Activated naive CD4-positive, alpha-beta T cell treated with anti-CD3 and anti-CD28 coated beads for 36 hours (primary cell): ENCODE measurements around the gene PSG11. TPM values are rescaled to one million over a fixed set of nuclear protein-coding genes. Genes with fewer than 3 reads are reported as not detected.
"Not testable (repeated sequence)": the region's sequence is repeated elsewhere in the genome, so short reads cannot be mapped to it uniquely, and the experiment has no call there.

Experiments
- CTCF ChIA-PET: fragments of 350-600 bp; sonication (Branson Sonifier 250); formaldehyde crosslinking; loops from one replicate; lab custom pipeline; 2021; ENCODE audit warnings: antibody characterized with exemption; lab: Charles Lee
- DNase-seq: peaks from one replicate; pipeline ENCODE4 v3.0.0-alpha.2; 2020
- H3K27ac Mint-ChIP-seq: one replicate; pipeline ENCODE4 v1.8.0; 2021; ENCODE audit warnings: mild to moderate bottlenecking, mixed read lengths
- H3K27me3 Mint-ChIP-seq: one replicate; pipeline ENCODE4 v1.8.0; 2021; ENCODE audit warnings: low read depth, mixed read lengths
- H3K36me3 Mint-ChIP-seq: one replicate; pipeline ENCODE4 v1.8.0; 2021; ENCODE audit warnings: low read depth, mixed read lengths
- H3K4me1 Mint-ChIP-seq: one replicate; pipeline ENCODE4 v1.8.0; 2021; ENCODE audit warnings: low read depth, mixed read lengths
- H3K4me3 Mint-ChIP-seq: one replicate; pipeline ENCODE4 v1.8.0; 2021; ENCODE audit warnings: mild to moderate bottlenecking, moderate library complexity, mixed read lengths
- H3K9me3 Mint-ChIP-seq: one replicate; pipeline ENCODE4 v1.8.0; 2021; ENCODE audit warnings: mixed read lengths
- intact Hi-C: fragments of 100-400 bp; cut with micrococcal nuclease; formaldehyde crosslinking; loops from one replicate; pipeline ENCODE4 v1.15.1; 2023
- total RNA-seq, 2 experiments: library from RNA; stranded (reverse); gene quantifications; one replicate each; pipeline ENCODE4 v1.2.3, GENCODE V29; 2021

PSG11 gene
- total RNA-seq, 2 experiments from 2014 or later = not detected

GRCh38 chr19:43022098-43022497, 4.2 kb downstream of the PSG11 start:
- H3K9me3 Mint-ChIP-seq, H3K27ac Mint-ChIP-seq, H3K36me3 Mint-ChIP-seq, H3K4me3 Mint-ChIP-seq, CTCF ChIA-PET, H3K4me1 Mint-ChIP-seq, intact Hi-C loops, DNase-seq, H3K27me3 Mint-ChIP-seq: not testable (repeated sequence)

GRCh38 chr19:43021629-43022028, 4.6 kb downstream of the PSG11 start:
- H3K27me3 Mint-ChIP-seq, H3K9me3 Mint-ChIP-seq, CTCF ChIA-PET, DNase-seq, H3K4me1 Mint-ChIP-seq, H3K36me3 Mint-ChIP-seq, H3K4me3 Mint-ChIP-seq, H3K27ac Mint-ChIP-seq, intact Hi-C loops: not testable (repeated sequence)

- CTCF ChIA-PET, DNase-seq, H3K4me1 Mint-ChIP-seq, H3K36me3 Mint-ChIP-seq, H3K27me3 Mint-ChIP-seq, H3K27ac Mint-ChIP-seq, intact Hi-C loops, H3K4me3 Mint-ChIP-seq, H3K9me3 Mint-ChIP-seq: not testable (repeated sequence)
These were observed 6.7 kb downstream of the PSG11 start for GRCh38 chr19:43019588-43019987.

GRCh38 chr19:43005841-43006240, 20.4 kb downstream of the PSG11 start:
- DNase-seq, H3K27ac Mint-ChIP-seq, H3K4me1 Mint-ChIP-seq, CTCF ChIA-PET, H3K4me3 Mint-ChIP-seq, H3K9me3 Mint-ChIP-seq, H3K36me3 Mint-ChIP-seq, intact Hi-C loops: not testable (repeated sequence)
- H3K27me3 Mint-ChIP-seq = peaks cover 17% of the 10 kb centered on the region

GRCh38 chr19:43004846-43005245, 21.4 kb downstream of the PSG11 start:
- H3K36me3 Mint-ChIP-seq, H3K9me3 Mint-ChIP-seq, H3K4me1 Mint-ChIP-seq, H3K27ac Mint-ChIP-seq, DNase-seq, intact Hi-C loops, CTCF ChIA-PET, H3K4me3 Mint-ChIP-seq: not testable (repeated sequence)
- H3K27me3 Mint-ChIP-seq = peaks cover 15% of the 10 kb centered on the region

GRCh38 chr19:43003634-43004033, 22.6 kb downstream of the PSG11 start:
- H3K27ac Mint-ChIP-seq, H3K4me3 Mint-ChIP-seq, DNase-seq, intact Hi-C loops, H3K9me3 Mint-ChIP-seq, H3K27me3 Mint-ChIP-seq, H3K36me3 Mint-ChIP-seq, CTCF ChIA-PET, H3K4me1 Mint-ChIP-seq: not testable (repeated sequence)

GRCh38 chr19:43002948-43003347, 23.3 kb downstream of the PSG11 start:
- H3K4me1 Mint-ChIP-seq, H3K27me3 Mint-ChIP-seq, CTCF ChIA-PET, DNase-seq, H3K36me3 Mint-ChIP-seq, intact Hi-C loops, H3K4me3 Mint-ChIP-seq, H3K27ac Mint-ChIP-seq, H3K9me3 Mint-ChIP-seq: not testable (repeated sequence)

- H3K4me1 Mint-ChIP-seq, CTCF ChIA-PET, DNase-seq, H3K27me3 Mint-ChIP-seq, H3K36me3 Mint-ChIP-seq, H3K4me3 Mint-ChIP-seq, intact Hi-C loops, H3K9me3 Mint-ChIP-seq, H3K27ac Mint-ChIP-seq: not testable (repeated sequence)
These were observed 30.1 kb downstream of the PSG11 start for GRCh38 chr19:42996161-42996560.

GRCh38 chr19:42992029-42992604, 34.2 kb downstream of the PSG11 start:
- H3K4me3 Mint-ChIP-seq, intact Hi-C loops, H3K27ac Mint-ChIP-seq, CTCF ChIA-PET, H3K9me3 Mint-ChIP-seq, H3K36me3 Mint-ChIP-seq, H3K27me3 Mint-ChIP-seq, H3K4me1 Mint-ChIP-seq, DNase-seq: not testable (repeated sequence)

- H3K36me3 Mint-ChIP-seq = no peaks in the 10 kb centered on the region
- H3K4me1 Mint-ChIP-seq = no peaks in the 10 kb centered on the region
- no peak overlapping the region for H3K4me3 Mint-ChIP-seq
- H3K27ac Mint-ChIP-seq = no peak overlapping the region
- CTCF ChIA-PET = no interaction called here
- DNase-seq = no peak
- no peaks in the 10 kb centered on the region for H3K9me3 Mint-ChIP-seq
- intact Hi-C loops = no loop called here
- peaks cover 17% of the 10 kb centered on the region for H3K27me3 Mint-ChIP-seq
These were observed 36.4 kb downstream of the PSG11 start for GRCh38 chr19:42989851-42990250.

- CTCF ChIA-PET, H3K27ac Mint-ChIP-seq, H3K36me3 Mint-ChIP-seq, DNase-seq, intact Hi-C loops, H3K9me3 Mint-ChIP-seq, H3K4me3 Mint-ChIP-seq, H3K4me1 Mint-ChIP-seq: not testable (repeated sequence)
- H3K27me3 Mint-ChIP-seq = peaks cover 17% of the 10 kb centered on the region
These were observed 37.1 kb downstream of the PSG11 start for GRCh38 chr19:42989186-42989585.

GRCh38 chr19:42988206-42988605, 38.1 kb downstream of the PSG11 start:
- intact Hi-C loops, H3K27ac Mint-ChIP-seq, H3K4me3 Mint-ChIP-seq, H3K9me3 Mint-ChIP-seq, DNase-seq, H3K36me3 Mint-ChIP-seq, CTCF ChIA-PET, H3K4me1 Mint-ChIP-seq: not testable (repeated sequence)
- peaks cover 17% of the 10 kb centered on the region for H3K27me3 Mint-ChIP-seq

- CTCF ChIA-PET = no interaction called here
- DNase-seq = no peak
- no peaks in the 10 kb centered on the region for H3K36me3 Mint-ChIP-seq
- H3K27ac Mint-ChIP-seq = no peak overlapping the region
- intact Hi-C loops = no loop called here
- H3K4me1 Mint-ChIP-seq = no peaks in the 10 kb centered on the region
- H3K9me3 Mint-ChIP-seq = peaks cover 3% of the 10 kb centered on the region
- H3K4me3 Mint-ChIP-seq = no peak overlapping the region
- peaks cover 17% of the 10 kb centered on the region for H3K27me3 Mint-ChIP-seq
These were observed 40.7 kb downstream of the PSG11 start for GRCh38 chr19:42985588-42985987.
